ENCODE data around the gene BCDIN3D.

Gene BCDIN3D

DNA sequence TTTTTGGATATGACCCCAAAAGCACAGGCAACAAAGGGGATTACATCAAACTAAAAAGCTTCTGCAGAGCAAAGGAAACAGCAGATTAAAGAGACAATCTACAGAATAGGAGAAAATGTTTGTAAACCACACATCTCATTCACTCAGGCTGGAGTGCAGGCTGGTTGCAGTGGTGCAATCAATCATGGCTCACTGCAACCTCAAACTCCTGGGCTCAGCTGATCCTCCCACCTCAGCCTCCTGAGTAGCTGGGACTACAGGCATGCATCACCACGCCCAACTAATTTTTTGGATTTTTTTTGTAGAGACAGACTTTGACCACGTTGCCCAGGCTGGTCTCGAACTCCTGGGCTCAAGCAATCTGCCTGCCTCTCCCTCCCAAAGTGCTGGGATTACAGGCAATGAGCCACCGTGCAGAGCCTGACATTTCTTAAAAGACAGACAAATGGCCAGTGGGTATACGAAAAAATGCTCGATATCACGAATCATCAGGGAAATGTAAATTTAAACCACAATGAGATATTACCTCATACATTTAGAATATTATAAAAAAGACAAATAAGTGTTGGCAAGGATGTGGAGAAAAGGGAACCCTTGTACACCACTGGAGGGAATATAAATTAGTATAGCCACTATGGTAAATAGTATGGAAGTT is 24.5 kb downstream of the BCDIN3D start:
- no peak for DNase-seq

DNA sequence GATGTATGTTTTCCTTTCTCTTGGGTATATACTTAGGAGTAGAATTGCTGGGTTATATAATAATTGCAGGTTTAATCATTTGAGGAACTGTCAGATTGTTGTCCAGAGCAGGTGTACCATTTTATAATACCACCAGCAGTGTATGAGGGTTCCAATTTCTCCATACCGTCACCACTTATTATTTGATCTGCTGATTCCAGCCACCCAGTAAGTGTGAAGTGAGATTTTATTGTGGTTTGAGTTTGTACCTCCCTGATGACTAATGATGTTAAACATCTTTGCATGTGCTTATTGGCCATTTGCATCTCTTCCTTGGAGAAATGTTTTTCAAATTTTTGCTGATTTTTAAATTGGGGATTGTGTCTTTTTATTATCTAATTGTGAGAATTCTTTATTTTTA is 29.8 kb downstream of the BCDIN3D start:
- no peak for DNase-seq

DNA sequence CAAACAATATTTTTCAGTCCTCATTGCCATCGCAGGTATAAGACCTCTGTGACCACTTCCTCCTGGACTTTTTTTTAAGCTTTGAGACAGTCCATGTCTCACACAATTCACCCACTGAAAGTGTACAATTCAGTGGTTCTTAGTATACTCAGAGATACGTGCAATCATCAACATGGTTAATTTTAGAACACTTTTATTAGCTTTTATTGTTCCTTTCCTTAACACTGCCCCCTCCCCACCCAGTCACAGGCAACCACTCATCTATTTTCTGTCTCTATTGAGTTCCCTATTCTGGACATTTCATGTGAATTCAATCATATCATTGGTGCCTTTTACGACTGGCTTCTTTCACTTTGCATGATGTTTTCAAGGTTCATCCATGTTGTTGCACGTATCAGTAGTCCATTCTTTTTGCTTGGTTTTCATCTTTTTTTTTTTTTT is 30.9 kb downstream of the BCDIN3D start:
- no peak for DNase-seq

DNA sequence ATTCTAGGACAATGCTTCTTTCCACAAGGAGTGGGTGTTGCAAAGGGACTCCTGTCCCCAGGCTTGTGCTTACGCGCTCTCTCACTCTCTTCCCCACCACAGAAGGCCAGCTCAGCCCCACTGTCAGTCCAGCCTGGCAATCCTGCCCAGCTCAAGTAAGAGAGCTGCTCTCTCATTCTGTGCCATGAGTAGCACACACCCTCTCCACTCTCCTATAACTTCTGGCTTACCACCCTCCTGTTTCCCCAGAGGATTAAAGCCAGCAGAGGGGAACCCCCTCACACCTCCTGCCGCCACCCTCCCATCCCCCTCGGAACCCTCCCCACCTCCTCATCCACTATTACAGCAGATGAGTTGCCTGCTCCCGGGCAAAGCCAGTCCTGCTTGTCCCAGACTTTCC is 31.8 kb downstream of the BCDIN3D start:
- DNase-seq = no peak

DNA sequence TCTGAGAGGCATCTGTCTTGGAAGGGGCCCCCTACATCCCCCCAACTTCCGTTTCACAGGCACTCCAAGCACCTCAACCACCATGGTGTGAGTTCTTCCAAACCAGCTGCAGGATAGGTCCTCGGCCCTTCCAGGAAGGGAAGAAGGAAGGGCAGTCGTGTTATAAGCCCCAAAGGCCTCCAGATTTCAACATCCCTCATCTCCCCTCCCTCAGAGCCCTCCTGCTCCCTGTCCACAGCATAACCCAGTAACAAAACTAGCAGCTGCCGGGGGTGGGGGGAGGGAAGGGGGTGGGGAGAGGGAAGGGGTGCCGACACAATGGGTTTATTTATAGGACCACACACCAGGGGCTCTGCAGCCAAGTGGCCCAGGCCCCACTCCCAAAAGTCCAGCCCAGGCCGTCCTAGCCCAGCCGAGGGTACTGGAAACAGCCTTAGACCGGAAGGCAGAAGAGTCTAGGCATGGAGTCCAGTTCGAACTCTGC is 33.0 kb downstream of the BCDIN3D start:
- no peak for DNase-seq

DNA sequence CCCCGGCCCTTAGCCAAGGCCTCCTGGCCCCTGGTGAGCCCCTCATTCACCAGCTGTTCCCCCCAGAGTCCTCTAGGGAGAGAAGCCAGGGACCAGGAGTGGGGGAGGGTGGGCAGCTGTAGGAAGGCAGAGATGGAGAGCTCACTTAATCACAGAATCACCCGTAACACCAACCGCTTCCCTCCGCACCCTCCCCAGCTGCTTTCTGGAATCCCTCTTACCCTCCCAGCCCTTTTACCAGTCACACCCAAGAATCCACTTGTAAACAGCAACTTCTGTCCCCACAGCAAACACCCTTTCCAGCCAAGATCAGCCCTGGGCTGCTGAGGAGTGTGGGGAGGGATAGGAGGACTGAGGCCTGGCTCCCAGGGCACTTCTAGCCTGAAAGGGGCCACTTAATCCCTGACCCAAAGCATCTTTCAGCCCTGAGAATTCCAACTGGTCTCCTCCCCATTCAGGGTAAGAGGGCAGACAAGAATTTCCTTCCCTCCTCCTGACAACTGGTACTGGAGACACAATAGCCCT is 33.5 kb downstream of the BCDIN3D start:
- no peak for DNase-seq

DNA sequence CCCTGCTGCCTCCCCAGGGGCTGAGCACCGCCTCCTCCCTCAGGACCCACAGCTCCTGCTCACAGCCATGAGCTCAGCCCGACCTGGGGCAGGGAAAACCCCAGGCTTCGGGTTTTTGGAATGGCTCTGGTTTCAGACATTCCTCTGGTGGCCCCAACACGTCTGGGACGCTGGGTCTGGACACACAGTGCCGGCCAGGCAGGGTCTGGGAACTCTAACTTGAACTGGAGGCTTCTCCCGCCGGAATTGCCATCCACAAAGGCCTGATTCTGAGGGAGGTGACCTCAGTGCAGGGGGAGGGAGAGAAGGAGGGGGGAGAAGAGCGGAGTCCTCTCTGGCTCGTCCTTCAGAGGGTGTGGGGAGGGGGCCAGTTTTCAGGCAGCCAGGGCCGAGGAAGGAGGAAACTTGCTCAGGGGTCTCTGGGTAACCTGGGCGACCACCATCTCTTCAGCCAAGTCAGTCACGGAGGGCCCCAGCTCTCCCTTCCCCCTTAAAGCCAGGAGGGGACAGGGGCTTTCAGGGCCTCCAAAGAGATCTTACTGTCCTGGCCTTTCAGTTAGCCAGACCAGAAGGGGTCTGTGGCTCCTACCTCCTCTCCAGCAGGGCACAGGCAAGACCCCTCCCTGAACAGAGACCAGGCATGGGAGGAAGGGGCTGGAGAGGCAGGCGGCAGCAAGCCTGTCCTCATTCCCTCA is 34.1 kb downstream of the BCDIN3D start:
- DNase-seq = no peak

DNA sequence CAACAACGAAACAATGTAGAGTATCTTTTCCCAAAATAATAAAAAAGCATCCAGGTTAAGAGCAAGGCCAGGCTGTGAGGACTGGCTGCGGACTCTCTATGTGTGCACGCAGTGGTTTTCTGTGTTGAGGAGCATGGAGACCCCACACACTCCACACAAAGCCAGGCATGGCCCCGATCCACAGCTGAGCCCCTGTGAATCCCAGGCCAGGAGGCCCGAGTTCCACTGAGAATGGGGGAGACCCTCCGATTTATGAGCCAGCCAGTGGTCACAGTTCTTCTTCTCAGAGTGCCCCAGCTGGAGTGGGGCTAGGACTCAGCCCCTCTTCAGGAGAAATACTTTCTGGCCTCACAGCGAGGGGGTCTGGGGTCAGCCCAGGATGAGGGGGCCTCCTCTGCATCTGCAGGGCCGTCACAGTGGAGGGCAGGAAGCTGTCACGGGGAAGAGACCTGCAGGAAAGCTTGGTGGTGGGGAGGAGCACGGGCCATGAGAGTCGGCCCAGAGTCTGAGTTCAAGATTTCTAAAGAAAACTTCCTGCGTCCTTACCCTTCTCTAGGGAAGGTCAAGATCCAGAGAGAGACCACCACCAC is 34.8 kb downstream of the BCDIN3D start:
- DNase-seq = no peak

DNA sequence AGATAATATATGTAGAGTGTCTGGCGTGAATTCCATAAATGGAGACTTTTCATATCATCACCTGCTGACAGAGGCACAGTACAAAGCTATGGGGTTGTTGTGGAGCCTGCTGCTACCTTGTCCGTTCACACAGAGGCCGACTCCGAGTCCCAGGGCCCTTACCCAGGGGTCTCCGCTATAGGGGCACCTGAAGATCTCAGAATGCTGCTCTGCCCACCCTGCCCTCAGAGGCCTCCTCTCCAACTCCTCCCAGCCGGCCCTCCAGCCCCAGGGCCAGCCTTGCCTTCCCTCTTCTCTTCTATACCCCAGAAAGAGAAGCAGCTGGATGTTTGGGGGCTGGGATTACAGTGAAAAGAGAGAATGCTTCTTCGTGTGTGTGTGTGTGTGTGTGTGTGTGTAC is 36.0 kb downstream of the BCDIN3D start:
- DNase-seq = no peak

DNA sequence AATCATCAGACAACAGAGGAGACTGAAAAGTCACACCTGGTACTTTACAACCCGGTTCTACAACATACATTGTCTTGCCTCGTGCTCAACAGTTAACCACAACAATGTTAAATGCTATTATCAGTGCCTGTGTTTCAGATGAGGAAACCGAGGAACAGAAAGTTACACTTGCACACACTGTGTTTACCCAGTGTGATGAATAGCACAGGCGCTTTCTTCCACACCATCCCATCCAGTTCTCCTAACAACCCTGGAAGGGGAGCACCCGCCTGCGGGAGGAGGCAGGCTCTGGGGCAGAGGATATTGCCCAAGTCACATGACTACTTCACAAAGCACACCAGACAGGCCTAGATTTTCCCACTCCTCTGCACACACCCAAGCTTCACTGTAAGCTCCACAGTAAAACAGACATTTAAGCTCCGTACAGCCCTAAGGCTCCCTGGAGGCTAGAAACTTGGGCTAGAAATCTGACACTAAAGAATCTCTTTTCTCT is 36.5 kb downstream of the BCDIN3D start:
- no peak for DNase-seq

DNA sequence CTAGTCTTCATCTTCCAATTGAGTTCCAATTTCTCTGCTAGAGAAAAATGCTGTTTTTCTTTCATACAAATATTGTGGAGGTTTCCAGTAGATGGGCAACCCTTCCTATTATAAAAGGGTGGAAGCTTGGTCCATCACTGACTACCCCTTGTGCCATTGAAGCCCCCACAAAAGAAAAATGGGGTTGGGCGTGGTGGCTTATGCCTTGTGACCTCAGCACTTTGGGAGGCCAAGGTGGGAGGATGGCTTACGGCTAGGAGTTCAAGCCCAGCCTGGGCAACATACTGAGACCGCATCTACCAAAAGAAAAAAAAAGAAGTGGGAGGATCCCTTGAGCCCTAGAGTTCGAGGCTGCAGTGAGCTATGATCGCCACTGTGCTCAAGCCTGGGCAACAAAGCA is 37.5 kb downstream of the BCDIN3D start:
- DNase-seq = no peak

DNA sequence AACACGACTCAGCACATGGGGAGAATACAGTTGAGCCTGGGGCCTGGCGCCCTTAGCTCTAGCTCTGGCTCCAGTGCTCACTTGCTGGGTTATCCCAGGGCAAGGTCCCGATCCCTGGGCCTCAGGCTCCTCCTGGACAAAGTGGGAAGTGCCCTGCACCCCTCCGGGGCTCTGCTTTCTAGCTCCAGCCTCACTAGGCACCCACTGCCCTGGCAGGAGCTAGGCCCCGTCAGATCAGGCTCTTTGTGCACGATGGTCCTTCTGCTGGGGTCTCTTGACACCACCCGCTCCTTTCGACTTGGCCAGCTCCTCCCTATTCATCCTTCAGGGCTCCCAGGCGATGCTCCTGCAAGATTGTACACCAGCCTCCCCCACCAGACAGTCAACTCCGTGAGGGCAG is 38.1 kb downstream of the BCDIN3D start:
- DNase-seq = no peak

DNA sequence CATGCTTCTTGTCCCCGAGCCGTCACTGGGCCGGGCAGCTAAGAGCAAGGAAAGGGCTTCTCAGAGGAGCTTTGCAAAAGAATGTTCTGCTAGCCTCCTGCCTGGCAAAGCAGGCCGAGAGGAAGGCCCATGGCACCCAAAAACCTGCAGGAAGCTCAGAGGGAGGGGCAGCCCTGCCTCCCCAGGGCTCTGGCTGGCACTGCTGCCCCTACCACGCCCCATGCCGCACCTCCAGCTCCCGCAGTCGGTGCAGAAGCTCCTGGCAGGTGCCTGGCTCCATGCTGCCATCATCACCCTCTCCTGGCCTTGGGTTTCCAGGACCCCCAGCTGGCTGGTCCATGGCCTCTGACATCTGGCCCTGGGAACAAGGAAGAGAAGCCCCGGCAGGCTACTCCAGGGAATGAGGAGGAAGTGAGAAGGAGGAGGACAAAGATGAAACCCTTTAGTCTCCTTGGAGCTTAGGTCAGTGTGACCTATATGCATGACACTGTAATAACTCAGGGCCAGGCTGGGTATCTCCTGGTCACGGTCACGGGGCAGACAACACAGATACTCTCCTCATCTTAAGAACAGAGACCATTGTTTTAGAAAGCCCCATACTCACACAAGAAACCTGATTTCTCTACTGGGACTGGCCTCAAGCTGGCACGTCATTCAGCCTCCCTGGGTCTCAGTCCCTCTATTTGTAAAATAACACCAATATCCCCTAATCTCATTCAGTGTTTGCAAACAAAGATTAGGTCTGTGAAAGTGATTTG is 39.0 kb downstream of the BCDIN3D start:
- DNase-seq = no peak

DNA sequence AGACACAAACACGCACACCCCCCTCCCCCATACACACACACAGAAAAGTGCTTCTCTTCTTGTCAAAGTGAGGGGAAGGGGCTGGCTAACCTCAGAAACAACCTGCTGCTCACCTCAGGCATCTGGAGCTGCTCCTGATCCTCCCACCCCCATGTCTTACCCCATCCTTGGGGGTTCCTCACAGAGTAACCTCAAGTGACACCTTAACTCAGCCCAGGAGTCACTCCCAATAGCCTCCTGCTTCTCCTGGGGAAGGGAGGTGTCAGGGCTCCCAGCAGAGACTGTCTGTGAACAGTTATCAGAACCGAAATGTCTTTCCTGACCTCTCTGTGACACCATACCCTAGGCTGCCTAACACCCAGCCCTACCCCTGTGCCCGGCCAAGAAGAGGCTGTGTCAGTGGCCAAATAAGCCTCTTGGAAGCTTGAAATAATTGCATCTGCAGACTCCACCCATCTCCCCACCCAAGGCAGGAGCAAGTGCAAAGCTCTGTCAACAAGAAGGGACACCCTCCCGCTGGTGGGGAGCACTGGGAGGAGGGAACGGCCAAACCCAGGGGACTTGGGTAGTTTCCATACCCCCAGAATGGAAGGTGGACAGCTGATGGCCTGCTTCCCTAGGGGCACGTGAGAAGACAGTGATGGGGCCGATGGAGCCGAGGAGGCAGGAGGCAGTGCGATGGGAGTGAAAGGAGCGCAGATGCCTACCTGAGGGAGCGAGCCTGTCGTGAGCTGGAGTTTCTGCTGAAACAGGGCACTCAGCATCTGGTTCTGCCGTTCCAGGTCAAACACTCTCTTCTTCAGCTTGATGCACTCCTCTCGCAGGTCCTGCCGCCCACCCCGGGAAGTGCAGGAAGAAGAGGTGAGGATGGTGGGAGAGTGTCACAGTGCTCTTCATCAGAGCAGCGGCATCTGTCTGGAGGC is 41.5 kb downstream of the BCDIN3D start:
- no peak for DNase-seq

DNA sequence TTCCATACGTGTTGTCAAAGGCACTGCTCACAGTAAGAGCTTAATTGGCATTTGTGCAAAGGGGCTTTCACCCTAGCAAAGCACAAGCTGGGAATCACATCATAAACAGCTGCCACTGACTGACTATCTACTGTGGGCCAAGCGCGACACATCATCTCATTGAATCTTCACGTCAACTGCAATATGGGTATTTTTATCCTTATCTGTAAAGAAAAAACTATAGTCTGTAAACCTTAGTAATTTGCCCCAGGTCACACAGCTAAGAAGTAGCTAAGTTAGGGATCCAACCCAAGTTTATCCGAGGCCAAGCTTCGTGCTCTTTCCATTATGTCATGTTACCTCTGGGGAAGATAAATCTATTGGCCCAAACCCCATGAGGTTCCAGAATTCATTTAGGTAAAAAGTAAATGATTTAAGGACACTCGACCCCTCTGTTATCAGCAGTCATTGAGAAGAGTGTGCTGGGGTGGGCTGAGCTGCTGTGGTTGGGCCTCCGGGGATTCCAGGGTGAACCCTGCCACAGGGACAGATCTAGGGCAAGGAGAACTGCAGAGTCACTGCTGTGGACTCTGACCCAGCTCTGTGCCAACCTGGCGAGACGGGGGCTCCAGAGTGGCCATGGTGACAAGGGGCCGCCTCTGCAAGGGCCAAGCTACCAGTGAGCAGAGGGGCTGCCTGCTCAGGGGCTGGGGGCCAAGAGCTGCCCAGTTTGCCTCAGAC is 42.3 kb downstream of the BCDIN3D start:
- no peak for DNase-seq

DNA sequence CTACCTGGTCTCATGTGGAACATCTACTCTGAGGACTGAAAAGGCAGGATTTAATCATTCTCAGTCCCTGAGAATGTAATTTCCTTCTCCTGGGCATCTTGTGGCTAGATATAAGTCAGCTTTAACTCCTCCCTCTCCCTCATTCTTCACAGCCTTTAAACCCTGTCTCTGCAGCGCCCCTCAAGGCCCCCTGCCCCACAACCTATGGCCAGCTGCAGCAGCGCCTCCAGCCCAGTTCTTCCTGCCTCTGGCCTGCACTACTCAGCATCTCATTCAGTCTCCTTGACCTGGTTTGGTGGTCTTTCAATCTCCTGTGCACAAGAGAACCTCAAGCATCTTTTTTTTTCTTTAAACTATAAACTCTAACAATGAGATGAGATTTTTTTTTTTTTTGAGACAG is 44.0 kb downstream of the BCDIN3D start:
- no peak for DNase-seq

DNA sequence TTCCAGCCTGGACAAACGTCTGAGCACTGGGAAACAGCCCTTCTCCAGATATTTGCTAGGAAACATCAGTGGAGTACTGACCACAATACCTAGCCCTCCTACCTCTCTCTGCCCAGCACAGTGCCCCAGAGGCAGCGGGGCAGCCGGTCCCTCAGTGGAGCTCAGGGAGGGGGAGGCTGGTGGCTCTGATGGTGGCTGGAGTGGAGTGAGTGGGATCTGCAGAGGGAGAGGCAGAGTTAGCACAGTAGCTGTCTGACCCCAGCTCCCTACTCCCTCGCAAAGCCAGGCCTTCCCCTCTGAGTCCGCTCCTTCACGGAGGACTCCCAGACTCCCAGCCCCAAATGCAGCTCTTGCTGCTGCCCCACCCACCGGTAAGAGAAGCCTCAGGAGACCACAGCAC is 44.7 kb downstream of the BCDIN3D start:
- no peak for DNase-seq

DNA sequence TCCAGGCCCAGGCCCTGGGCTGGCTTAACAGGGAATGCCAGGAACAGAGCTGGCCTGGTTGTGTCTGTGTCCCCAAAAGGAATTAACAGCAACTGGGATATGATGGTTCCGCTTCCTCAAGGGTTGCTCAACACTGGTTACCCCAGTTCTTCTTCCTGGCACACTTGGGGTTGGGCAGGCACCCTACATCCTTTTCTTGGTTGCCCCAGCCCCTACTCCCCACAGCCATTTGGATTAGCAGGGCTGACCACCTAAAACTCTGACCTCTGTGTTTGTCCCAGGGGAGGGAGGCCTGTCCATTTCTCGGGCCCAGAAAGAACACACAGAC is 45.5 kb downstream of the BCDIN3D start:
- no peak for DNase-seq

DNA sequence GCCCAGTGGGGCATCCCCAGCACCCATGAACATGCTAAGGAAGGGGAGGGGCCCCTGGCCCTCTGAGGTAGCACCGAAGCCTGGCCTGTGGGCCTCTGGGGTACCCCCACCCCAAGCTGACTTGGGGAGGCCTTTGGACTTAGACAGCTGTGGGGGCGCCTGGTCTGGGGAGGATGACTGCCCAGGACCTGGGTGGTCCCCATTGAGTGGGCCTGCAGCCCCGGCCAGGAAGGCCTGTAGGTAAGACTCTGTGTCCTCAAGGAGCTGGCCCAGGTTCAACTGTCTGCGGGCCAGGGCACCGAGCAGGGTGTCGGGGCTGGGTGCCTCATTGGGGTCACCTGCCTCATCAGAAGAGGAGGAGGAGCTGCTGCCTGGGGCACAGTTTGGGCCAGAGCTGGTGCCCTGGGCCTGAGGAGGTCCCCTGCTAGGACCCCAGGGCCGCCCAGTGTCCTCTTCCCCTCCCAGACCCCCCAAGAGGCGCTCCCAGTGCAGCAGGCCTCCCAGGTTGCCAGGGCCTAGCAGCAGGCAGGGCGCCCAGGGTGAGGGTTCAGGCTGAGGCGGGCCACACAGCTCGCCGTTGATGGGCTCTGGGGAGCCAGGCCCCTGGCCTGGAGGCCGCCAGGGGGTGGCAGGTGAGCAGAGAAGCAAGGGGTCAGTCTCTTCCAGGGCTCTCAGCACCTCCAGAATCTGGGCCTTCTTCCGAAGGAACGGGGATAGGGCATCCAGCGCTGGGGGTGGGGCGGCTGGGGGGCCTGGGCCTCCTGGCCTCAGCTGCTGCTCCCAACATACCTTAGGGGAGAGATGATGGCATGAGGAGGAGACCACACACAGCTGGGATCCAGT is 46.1 kb downstream of the BCDIN3D start:
- no peak for DNase-seq

DNA sequence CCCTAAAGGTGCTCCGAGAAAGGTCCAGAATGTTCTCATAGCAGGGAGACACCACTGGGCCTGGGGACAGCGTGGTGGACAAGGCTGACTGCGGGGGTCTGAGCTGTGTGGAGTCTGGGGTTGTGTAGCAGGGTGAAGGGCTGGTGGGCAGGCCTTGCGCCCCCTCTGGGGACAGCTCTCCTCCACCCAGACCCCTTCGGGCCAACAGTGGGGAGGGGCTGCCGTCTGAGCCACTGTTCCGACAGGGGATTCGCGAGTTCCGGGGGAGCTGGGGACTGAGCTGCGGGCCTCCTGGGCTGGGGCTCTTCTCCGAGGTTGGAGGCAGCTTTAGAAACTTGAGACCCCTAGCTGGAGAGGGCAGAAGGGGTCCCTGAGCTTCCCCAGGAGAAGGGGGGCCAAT is 46.8 kb downstream of the BCDIN3D start:
- DNase-seq = no peak

All from T-helper 2 cell (primary cell).